Esophagus (tissue), 2 donors: ENCODE measurements around the gene SLC9A3. TPM values are rescaled to one million over a fixed set of nuclear protein-coding genes. Genes with fewer than 3 reads are reported as not detected.

ENCODE experiments used
- H3K27ac ChIP-seq, 2 donors: one replicate each; pipeline ENCODE4 v1.5.1; 2013; ENCODE audit warnings: low read depth in 2 of 2, mild to moderate bottlenecking in 2 of 2, inconsistent platforms in 1 of 2, low read length in 1 of 2, moderate library complexity in 1 of 2
- H3K27me3 ChIP-seq, 2 donors: one replicate each; pipeline ENCODE4 v1.6.1; 2013; ENCODE audit warnings: low read length in 2 of 2, control low read depth in 1 of 2, mild to moderate bottlenecking in 1 of 2; ENCODE audit not compliant: insufficient read depth in 2 of 2, control insufficient read depth in 1 of 2
- H3K36me3 ChIP-seq, 2 donors: one replicate each; pipeline ENCODE4 v1.6.1; 2013; ENCODE audit warnings: low read length in 1 of 2; ENCODE audit not compliant: control insufficient read depth in 2 of 2, insufficient read depth in 2 of 2
- H3K4me1 ChIP-seq, 2 donors: one replicate each; pipeline ENCODE4 v1.6.1; 2013; ENCODE audit warnings: low read length in 1 of 2; ENCODE audit not compliant: control insufficient read depth in 2 of 2, insufficient read depth in 2 of 2
- H3K4me3 ChIP-seq, 2 donors: one replicate each; pipeline ENCODE4 v1.5.1; 2013; ENCODE audit warnings: low read length in 2 of 2, mild to moderate bottlenecking in 2 of 2, low read depth in 1 of 2, moderate library complexity in 1 of 2
- H3K9me3 ChIP-seq, 2 donors: one replicate each; pipeline ENCODE4 v1.6.1; 2013; ENCODE audit warnings: mild to moderate bottlenecking in 2 of 2, low read depth in 1 of 2, low read length in 1 of 2, moderate library complexity in 1 of 2; ENCODE audit not compliant: control insufficient read depth in 2 of 2, insufficient read depth in 1 of 2
- WGBS, 2 donors: extraction: QIAGEN DNeasy Blood & Tissue Kit; methylation state at CpG; one replicate each; pipeline ENCODE4 v1.1.7; 2013; 5-methylcytosine and 5-hydroxymethylcytosine counted together
- polyA plus RNA-seq, 2 donors: library from polyadenylated mRNA; stranded (reverse); fragments of 200-250 nt; gene quantifications; one replicate each; pipeline ENCODE4 v1.2.3, GENCODE V29; 2013
- donor health status: healthy with polysubstance abuse.
- donor health status: Bipolar disorder and iron deficiency.

Gene SLC9A3
- polyA plus RNA-seq, 2 donors, result 1.9 to 4.4 TPM

DNA sequence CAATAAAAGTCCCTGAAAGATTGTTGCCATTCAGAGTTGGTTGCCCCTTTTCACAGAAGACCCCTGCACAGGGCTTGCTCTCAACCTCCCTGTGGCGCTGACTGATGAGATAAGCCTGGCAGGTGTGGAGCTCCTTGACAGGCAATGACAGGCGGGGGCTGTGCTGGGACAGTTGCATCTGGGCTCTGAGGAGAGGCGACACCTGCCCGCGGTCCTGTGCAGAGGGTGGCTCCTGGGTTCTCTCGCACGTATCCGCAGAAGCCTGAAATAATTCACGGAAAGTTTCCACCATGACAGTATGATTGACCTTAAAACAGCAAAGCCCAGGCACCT lies 101.0 kb downstream of the SLC9A3 start:
- Histone ChIP-seq H3K9me3 (no peaks in the 10 kb centered on the region), H3K4me3 (no peak overlapping the region), H3K27me3 (no peaks in the 10 kb centered on the region), H3K27ac (no peak overlapping the region), H3K4me1 (peaks cover 2% of the 10 kb centered on the region in 2 donors), H3K36me3 (peaks cover 0 to 3% of the 10 kb centered on the region in 2 donors)
- WGBS, 2 donors, result 81 to 93% methylated on average over 9 of the region's 9 CpGs

DNA sequence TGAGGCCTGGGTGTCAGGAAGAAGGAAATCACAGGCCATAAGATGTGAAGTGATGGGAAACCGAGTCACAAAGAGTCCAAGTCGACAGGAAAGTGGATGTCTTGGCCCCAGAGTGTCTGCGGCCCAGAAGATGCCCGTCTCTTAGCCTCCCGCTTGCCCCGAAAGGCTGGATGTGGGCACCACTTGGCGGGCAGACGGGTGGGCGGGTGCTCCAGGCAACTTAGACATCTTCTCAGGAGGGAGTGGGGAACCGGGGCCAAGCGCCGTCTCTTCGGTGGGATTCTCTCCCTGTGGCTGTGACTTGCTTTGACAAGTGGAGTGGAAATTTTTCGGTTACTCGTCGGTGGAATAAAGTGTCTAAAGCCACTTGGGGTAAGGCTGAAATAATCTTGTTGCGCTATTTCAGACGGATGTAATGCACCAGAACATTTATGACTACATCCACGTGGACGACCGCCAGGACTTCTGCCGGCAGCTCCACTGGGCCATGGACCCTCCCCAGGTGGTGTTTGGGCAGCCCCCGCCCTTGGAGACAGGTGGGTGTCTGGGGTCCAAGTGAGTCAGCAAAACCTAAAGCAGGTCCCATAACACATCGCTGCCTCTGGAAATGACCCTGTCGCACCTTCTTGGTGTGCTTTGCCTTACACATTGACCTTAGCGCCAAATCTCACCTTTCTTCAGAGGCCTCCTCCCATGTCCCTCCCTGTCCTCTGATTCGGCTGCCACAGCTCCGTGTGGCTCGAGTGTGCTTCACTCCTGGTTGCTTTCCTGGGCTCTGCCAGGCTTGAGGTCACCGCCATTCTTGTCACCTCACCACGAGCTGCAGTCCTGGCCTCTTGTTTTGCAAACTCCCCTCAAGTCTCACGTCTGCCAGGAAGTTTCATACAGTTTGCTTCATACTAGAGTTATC lies 101.7 kb downstream of the SLC9A3 start:
- WGBS, 2 donors, result 84 to 86% methylated on average over 32 of the region's 32 CpGs

DNA sequence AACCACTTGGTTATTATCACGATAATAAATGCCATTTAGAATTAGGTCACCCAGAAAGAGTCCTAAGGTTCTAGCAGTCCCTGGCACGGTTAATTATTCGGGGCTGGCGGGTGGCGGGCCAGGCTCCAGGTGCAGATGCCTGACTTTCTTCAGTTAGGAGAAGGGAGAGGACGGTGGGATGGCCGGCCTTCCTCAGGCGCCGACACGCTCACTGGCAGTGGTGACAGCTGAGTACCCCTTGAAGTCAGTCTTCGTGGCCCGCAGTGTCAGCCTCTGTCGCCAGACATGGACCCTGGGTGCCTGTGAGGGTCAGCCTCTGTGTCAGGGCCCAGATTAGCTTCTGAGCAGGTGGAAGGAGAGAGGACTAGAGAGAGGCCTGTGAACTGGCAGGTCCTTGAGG lies 102.3 kb downstream of the SLC9A3 start:
- Histone ChIP-seq H3K9me3 (no peaks in the 10 kb centered on the region), H3K4me3 (no peak overlapping the region), H3K4me1 (peaks cover 2% of the 10 kb centered on the region in 2 donors), H3K27ac (no peak overlapping the region), H3K36me3 (no peaks in the 10 kb centered on the region), H3K27me3 (no peaks in the 10 kb centered on the region)
- 91 to 96% methylated on average over 13 of the region's 13 CpGs for WGBS, 2 donors

More for the DNA sequence above, 101.7 kb downstream of the SLC9A3 start:
- Histone ChIP-seq H3K4me1 (peaks cover 2% of the 10 kb centered on the region in 2 donors), H3K27me3 (no peaks in the 10 kb centered on the region), H3K36me3 (no peaks in the 10 kb centered on the region), H3K9me3 (no peaks in the 10 kb centered on the region), H3K4me3 (no peak overlapping the region), H3K27ac (no peak overlapping the region)

DNA sequence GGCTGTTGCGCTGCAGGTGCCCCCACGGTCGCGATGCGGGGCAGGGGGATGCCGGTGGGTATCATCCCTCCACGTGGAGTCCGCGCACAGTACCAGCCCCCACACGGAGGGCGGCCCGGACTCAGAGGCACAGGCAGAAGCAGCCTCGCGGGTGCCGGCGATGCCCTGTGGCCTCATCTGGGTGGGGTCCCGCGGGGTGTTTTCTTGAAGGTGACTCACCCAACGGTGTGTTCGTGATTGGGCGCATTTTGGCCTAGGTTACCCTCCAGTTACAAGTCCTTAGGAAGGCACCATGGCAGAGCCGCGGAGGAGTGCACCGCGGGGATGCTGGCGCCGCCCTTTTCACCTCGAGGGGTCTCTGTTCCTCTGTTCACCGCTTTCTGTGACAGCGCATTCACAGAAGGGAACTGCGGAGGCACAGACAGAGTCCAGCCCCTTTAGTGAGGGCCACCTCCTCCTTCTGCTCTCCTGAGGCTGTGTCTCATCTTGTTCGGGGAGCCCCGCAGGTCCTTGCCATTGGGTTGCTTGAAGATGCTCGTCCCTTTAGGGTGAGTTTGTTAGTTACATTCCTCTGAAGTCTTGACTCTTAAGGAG lies 102.9 kb downstream of the SLC9A3 start:
- 88 to 90% methylated on average over 34 of the region's 34 CpGs for WGBS, 2 donors

DNA sequence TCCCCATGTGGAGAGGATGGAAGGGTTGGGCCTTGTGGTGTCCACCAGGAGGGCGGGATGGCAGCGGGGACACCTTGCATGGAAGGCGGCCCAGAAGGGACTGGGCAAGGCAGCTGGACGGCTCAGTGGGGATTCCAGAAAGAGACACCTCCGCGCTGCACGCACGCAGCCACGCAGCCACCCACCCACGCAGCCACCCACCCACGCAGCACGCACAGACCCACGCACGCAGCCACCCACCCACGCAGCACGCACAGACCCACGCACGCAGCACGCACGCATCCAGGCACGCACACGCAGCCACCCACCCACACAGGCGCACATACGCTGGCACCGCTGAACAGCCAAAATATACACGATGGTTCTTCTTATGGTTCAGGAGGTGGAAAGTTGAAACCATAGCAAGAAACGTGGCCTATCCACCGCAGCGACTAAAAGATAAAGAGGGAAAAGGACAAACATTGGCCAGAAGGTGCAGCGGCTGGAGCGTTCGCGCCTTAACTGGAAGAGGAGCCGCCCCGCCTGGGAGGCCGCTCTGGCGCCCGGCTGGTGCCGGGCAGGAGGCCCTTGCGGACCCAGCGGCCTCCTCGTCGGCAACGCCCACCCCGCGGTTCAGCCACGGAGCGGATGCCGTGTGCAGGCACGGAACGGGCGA lies 103.5 kb downstream of the SLC9A3 start:
- no peaks in the 10 kb centered on the region for H3K9me3 ChIP-seq
- no peak overlapping the region for H3K27ac ChIP-seq
- WGBS, 2 donors, result 90 to 95% methylated on average over 52 of the region's 52 CpGs
- no peaks in the 10 kb centered on the region for H3K27me3 ChIP-seq
- H3K36me3 ChIP-seq, result peaks cover 0 to 2% of the 10 kb centered on the region in 2 donors
- no peak overlapping the region for H3K4me3 ChIP-seq
- peaks cover 2 to 7% of the 10 kb centered on the region in 2 donors for H3K4me1 ChIP-seq

More for the DNA sequence above, 102.9 kb downstream of the SLC9A3 start:
- H3K4me1 ChIP-seq, result peaks cover 2% of the 10 kb centered on the region in 2 donors
- H3K27ac ChIP-seq, result no peak overlapping the region
- H3K36me3 ChIP-seq, result no peaks in the 10 kb centered on the region
- H3K4me3 ChIP-seq, result no peak overlapping the region
- H3K9me3 ChIP-seq, result no peaks in the 10 kb centered on the region
- H3K27me3 ChIP-seq, result no peaks in the 10 kb centered on the region

Other genes starting within 250 kb of the SLC9A3 start
- gene AHRR, start 202.7 kb downstream of the SLC9A3 start, polyA plus RNA-seq, result 1 to 10 TPM; 1.2 to 1.7 TPM
- 10 to 100 TPM; 40.3 to 49.1 TPM for gene EXOC3, start 81.3 kb downstream of the SLC9A3 start, polyA plus RNA-seq
- 1 to 10 TPM; 3.1 to 7.0 TPM for gene CEP72, start 87.9 kb upstream of the SLC9A3 start, polyA plus RNA-seq
- 1 to 10 TPM; 1.7 to 2.7 TPM for gene TPPP, start 168.9 kb upstream of the SLC9A3 start, polyA plus RNA-seq